ENCODE data around the gene CTNNA1. TPM values are rescaled to one million over a fixed set of nuclear protein-coding genes. Genes with fewer than 3 reads are reported as not detected.
A peak's percentile ranks its signal among the peaks of the same experiment; 100 is the strongest.

CTNNA1 gene
- total and polyA plus RNA-seq, 4 donors: 115 to 480 (median 302) TPM

- no peak overlapping the region for H3K4me3 ChIP-seq
- peaks cover 0 to 27% (median 11%) of the 10 kb centered on the region in 5 donors for H3K4me1 ChIP-seq (ENCODE audit: control insufficient read depth in 5 of 5, insufficient read depth in 5 of 5, low read length in 5 of 5)
- no peak for TF ChIP-seq CTCF (IDR thresholded peaks at IDR 0.05; ENCODE audit: control extremely low read depth, extremely low read depth)
- no peak overlapping the region for H3K9ac ChIP-seq (ENCODE audit: insufficient read depth in 1 of 2, low read length in 2 of 2)
- ATAC-seq (ENCODE audit: insufficient read depth, low FRiP score) (no peak), DNase-seq (peak in 2 of 3 donors; percentile 34 to 58)
- no peak overlapping the region for H3K27ac ChIP-seq (ENCODE audit: low read depth in 1 of 2, low read length in 1 of 2)
- H3K9me3 ChIP-seq (ENCODE audit: control insufficient read depth in 4 of 4, insufficient read depth in 3 of 4, low read length in 3 of 4): no peaks in the 10 kb centered on the region
- H3K36me3 ChIP-seq (ENCODE audit: control insufficient read depth in 4 of 4, insufficient read depth in 4 of 4, low read length in 4 of 4): peaks cover 0 to 3% (median 0%) of the 10 kb centered on the region in 4 donors
- no peaks in the 10 kb centered on the region for H3K27me3 ChIP-seq (ENCODE audit: control insufficient read depth in 3 of 3, insufficient read depth in 3 of 3, low read length in 2 of 3)
These were observed 40.4 kb downstream of the CTNNA1 start for GRCh38 chr5:138793575-138793974.

- TF ChIP-seq CTCF (IDR thresholded peaks at IDR 0.05; ENCODE audit: control extremely low read depth, extremely low read depth): no peak
- H3K36me3 ChIP-seq (ENCODE audit: control insufficient read depth in 4 of 4, insufficient read depth in 4 of 4, low read length in 4 of 4): peaks cover 0 to 8% (median 5%) of the 10 kb centered on the region in 4 donors
- no peaks in the 10 kb centered on the region for H3K27me3 ChIP-seq (ENCODE audit: control insufficient read depth in 3 of 3, insufficient read depth in 3 of 3, low read length in 2 of 3)
- ATAC-seq (ENCODE audit: insufficient read depth, low FRiP score) (no peak), DNase-seq (no peak)
- peaks cover 0 to 30% (median 0%) of the 10 kb centered on the region in 5 donors for H3K4me1 ChIP-seq (ENCODE audit: control insufficient read depth in 5 of 5, insufficient read depth in 5 of 5, low read length in 5 of 5)
- H3K27ac ChIP-seq (ENCODE audit: low read depth in 1 of 2, low read length in 1 of 2): peak overlapping the region; percentile 9 to 31
- no peak overlapping the region for H3K9ac ChIP-seq (ENCODE audit: insufficient read depth in 1 of 2, low read length in 2 of 2)
- H3K4me3 ChIP-seq: no peak overlapping the region
- no peaks in the 10 kb centered on the region for H3K9me3 ChIP-seq (ENCODE audit: control insufficient read depth in 4 of 4, insufficient read depth in 3 of 4, low read length in 3 of 4)
- 75 to 77% methylated on average over 3 of the region's 3 CpGs for WGBS, 2 donors
These were observed 50.1 kb downstream of the CTNNA1 start for GRCh38 chr5:138803285-138803684.

DNA sequence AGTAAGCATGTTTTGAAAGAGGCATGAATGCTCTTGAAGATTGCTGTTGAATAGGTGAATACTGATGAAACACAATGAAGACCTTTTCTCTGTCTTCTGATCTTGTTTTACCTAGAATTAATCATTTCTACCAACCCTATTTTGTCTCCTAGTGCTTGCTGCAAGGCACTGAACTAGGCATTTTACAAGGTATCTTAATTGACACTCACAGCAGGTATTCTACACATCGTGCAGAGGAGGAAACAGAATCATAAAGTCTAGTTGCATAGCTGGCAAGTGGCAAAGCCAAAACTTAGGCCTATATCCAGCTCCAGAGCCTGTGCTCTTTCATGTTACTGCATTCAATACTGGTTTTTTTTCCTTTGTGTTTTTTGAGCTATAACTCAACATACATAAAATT lies 50.7 kb downstream of the CTNNA1 start:
- WGBS, 2 donors: 86 to 89% methylated on average over 1 of the region's 1 CpG
- Histone ChIP-seq H3K9ac (ENCODE audit: insufficient read depth in 1 of 2, low read length in 2 of 2) (no peak overlapping the region), H3K9me3 (ENCODE audit: control insufficient read depth in 4 of 4, insufficient read depth in 3 of 4, low read length in 3 of 4) (no peaks in the 10 kb centered on the region), H3K4me1 (ENCODE audit: control insufficient read depth in 5 of 5, insufficient read depth in 5 of 5, low read length in 5 of 5) (peaks cover 0 to 30% (median 0%) of the 10 kb centered on the region in 5 donors), H3K4me3 (no peak overlapping the region), H3K36me3 (ENCODE audit: control insufficient read depth in 4 of 4, insufficient read depth in 4 of 4, low read length in 4 of 4) (peaks cover 1 to 8% (median 5%) of the 10 kb centered on the region in 4 donors), H3K27me3 (ENCODE audit: control insufficient read depth in 3 of 3, insufficient read depth in 3 of 3, low read length in 2 of 3) (no peaks in the 10 kb centered on the region), H3K27ac (ENCODE audit: low read depth in 1 of 2, low read length in 1 of 2) (no peak overlapping the region)
- DNase-seq (no peak), ATAC-seq (ENCODE audit: insufficient read depth, low FRiP score) (no peak)
- no peak for TF ChIP-seq CTCF (IDR thresholded peaks at IDR 0.05; ENCODE audit: control extremely low read depth, extremely low read depth)

- no peak overlapping the region for H3K9ac ChIP-seq (ENCODE audit: insufficient read depth in 1 of 2, low read length in 2 of 2)
- no peak for DNase-seq
- H3K27me3 ChIP-seq (ENCODE audit: control insufficient read depth in 3 of 3, insufficient read depth in 3 of 3, low read length in 2 of 3): no peaks in the 10 kb centered on the region
- peaks cover 0 to 30% (median 0%) of the 10 kb centered on the region in 5 donors for H3K4me1 ChIP-seq (ENCODE audit: control insufficient read depth in 5 of 5, insufficient read depth in 5 of 5, low read length in 5 of 5)
- no peak overlapping the region for H3K4me3 ChIP-seq
- H3K27ac ChIP-seq (ENCODE audit: low read depth in 1 of 2, low read length in 1 of 2): no peak overlapping the region
- TF ChIP-seq CTCF (IDR thresholded peaks at IDR 0.05; ENCODE audit: control extremely low read depth, extremely low read depth): no peak
- H3K36me3 ChIP-seq (ENCODE audit: control insufficient read depth in 4 of 4, insufficient read depth in 4 of 4, low read length in 4 of 4): peaks cover 3 to 10% (median 6%) of the 10 kb centered on the region in 4 donors
- no peaks in the 10 kb centered on the region for H3K9me3 ChIP-seq (ENCODE audit: control insufficient read depth in 4 of 4, insufficient read depth in 3 of 4, low read length in 3 of 4)
- ATAC-seq (ENCODE audit: insufficient read depth, low FRiP score): no peak
These were observed 51.9 kb downstream of the CTNNA1 start for GRCh38 chr5:138805096-138805495.

Data from lung (tissue), 12 donors.